ENCODE results near the gene PPFIA3.

DNA sequence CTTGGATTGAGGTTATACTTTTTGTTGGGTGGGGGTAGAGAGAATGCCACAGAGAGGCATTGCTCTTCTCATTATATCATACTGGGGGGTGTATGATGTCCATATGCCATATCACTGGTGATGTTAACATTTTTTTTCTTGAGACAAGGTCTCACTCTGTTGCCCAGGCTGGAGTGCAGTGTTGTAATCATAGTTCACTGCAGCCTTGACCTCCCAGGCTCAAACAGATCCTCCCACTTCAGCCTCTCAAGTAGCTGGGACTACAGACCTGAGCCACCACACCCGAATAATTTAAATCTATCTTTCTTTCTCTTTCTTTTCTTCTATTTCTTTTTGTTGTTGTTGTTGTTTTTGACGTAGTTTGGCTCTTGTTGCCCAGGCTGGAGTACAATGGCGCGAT is 39.0 kb upstream of the PPFIA3 start:
- TF ChIP-seq, protein P1, sequence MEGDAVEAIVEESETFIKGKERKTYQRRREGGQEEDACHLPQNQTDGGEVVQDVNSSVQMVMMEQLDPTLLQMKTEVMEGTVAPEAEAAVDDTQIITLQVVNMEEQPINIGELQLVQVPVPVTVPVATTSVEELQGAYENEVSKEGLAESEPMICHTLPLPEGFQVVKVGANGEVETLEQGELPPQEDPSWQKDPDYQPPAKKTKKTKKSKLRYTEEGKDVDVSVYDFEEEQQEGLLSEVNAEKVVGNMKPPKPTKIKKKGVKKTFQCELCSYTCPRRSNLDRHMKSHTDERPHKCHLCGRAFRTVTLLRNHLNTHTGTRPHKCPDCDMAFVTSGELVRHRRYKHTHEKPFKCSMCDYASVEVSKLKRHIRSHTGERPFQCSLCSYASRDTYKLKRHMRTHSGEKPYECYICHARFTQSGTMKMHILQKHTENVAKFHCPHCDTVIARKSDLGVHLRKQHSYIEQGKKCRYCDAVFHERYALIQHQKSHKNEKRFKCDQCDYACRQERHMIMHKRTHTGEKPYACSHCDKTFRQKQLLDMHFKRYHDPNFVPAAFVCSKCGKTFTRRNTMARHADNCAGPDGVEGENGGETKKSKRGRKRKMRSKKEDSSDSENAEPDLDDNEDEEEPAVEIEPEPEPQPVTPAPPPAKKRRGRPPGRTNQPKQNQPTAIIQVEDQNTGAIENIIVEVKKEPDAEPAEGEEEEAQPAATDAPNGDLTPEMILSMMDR (IDR thresholded peaks at IDR 0.05; ENCODE audit: poor library complexity) = no peak
- no peak for TF ChIP-seq EZH2 (IDR thresholded peaks at IDR 0.05; ENCODE audit: borderline replicate concordance)
